GM06990 (cell line): ENCODE data around the gene MINDY3.
"Not testable (repeated sequence)": the region's sequence is repeated elsewhere in the genome, so short reads cannot be mapped to it uniquely, and the experiment has no call there.

Experiments
- DNase-seq: peaks from one replicate; pipeline ENCODE4 v3.0.0-alpha.2; 2011; ENCODE audit not compliant: insufficient read length; ENCODE audit errors: extremely low read depth
- H3K27me3 ChIP-seq: replicated peaks from 2 replicates; pipeline ENCODE4 v1.6.0; 2011; ENCODE audit warnings: low read length; ENCODE audit not compliant: control insufficient read depth, insufficient read depth
- H3K36me3 ChIP-seq: 2 replicates; pipeline ENCODE4 v1.5.1; 2011; ENCODE audit warnings: low read length; ENCODE audit not compliant: control insufficient read depth, insufficient read depth
- H3K4me3 ChIP-seq: replicated peaks from 2 replicates; pipeline ENCODE4 v1.5.1; 2011; ENCODE audit warnings: low read depth, mild to moderate bottlenecking, control low read depth, low read length
- CTCF ChIP-seq: IDR thresholded peaks from 2 replicates; pipeline ENCODE4 v1.5.1; 2011; ENCODE audit warnings: low read length, control low read depth, mild to moderate bottlenecking, inconsistent platforms; ENCODE audit not compliant: insufficient read depth, poor library complexity, severe bottlenecking

MINDY3 gene

GRCh38 chr10:15763006-15763405, 97.3 kb downstream of the MINDY3 start:
- no peak for TF ChIP-seq CTCF
- H3K36me3 ChIP-seq = no peaks in the 10 kb centered on the region
- H3K4me3 ChIP-seq = no peak overlapping the region
- DNase-seq = no peak
- H3K27me3 ChIP-seq = no peaks in the 10 kb centered on the region

- not testable (repeated sequence) for DNase-seq, H3K4me3 ChIP-seq, H3K36me3 ChIP-seq, H3K27me3 ChIP-seq
Measured at GRCh38 chr10:15762239-15762638, 98.1 kb downstream of the MINDY3 start.

- not testable (repeated sequence) for DNase-seq, H3K4me3 ChIP-seq
Measured at GRCh38 chr10:15761224-15761623, 99.1 kb downstream of the MINDY3 start.

GRCh38 chr10:15760681-15761080, 99.6 kb downstream of the MINDY3 start:
- Histone ChIP-seq H3K4me3 (no peak overlapping the region), H3K27me3 (no peaks in the 10 kb centered on the region), H3K36me3 (no peaks in the 10 kb centered on the region)
- TF ChIP-seq CTCF = no peak
- DNase-seq = no peak

More at GRCh38 chr10:15761224-15761623, 99.1 kb downstream of the MINDY3 start:
- not testable (repeated sequence) for H3K27me3 ChIP-seq, H3K36me3 ChIP-seq

- H3K36me3 ChIP-seq = no peaks in the 10 kb centered on the region
- no peaks in the 10 kb centered on the region for H3K27me3 ChIP-seq
- DNase-seq = no peak
- no peak for TF ChIP-seq CTCF
- H3K4me3 ChIP-seq = no peak overlapping the region
Measured at GRCh38 chr10:15759265-15759664, 101.0 kb downstream of the MINDY3 start.

- no peaks in the 10 kb centered on the region for H3K36me3 ChIP-seq
- H3K27me3 ChIP-seq = no peaks in the 10 kb centered on the region
- no peak for TF ChIP-seq CTCF
- DNase-seq = no peak
- no peak overlapping the region for H3K4me3 ChIP-seq
Measured at GRCh38 chr10:15758618-15759017, 101.7 kb downstream of the MINDY3 start.

- Histone ChIP-seq H3K27me3 (no peaks in the 10 kb centered on the region), H3K4me3 (no peak overlapping the region), H3K36me3 (no peaks in the 10 kb centered on the region)
- no peak for DNase-seq
- no peak for TF ChIP-seq CTCF
Measured at GRCh38 chr10:15754937-15755336, 105.4 kb downstream of the MINDY3 start.
